Measurements from ENCODE around the gene ACP2. TPM values are rescaled to one million over a fixed set of nuclear protein-coding genes. Genes with fewer than 3 reads are reported as not detected.
A peak's percentile ranks its signal among the peaks of the same experiment; 100 is the strongest.

The ACP2 gene
- total and polyA plus RNA-seq, 12 donors: 17.2 to 42.6 (median 23.9) TPM

DNA sequence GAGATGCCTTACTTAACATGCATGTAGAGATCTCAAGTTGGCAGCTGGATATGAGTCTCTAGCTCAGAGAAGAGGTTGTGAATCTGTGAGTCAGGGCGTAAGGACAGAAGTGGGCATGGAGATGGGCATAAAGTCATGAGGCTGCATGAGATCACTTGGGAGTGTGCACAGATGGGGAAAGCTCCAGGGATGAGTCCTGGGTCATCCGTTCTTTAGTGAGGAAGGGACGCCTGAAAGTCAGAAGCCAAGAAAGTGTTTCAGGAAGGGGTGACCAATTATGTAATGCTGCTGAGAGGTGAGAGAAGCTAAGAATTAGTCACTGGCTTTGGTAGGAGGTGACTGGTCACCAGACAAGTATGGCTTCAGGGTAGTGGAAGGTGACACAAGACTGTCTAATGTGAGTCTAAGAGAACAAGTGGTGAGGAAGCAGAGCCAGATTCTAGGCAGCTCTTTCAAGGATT lies 6.7 kb downstream of the ACP2 start:
- no peak overlapping the region for H3K27ac ChIP-seq
- ATAC-seq (no peak), DNase-seq (no peak)
- peaks cover 0 to 31% (median 24%) of the 10 kb centered on the region in 9 donors for H3K4me1 ChIP-seq
- 92 to 93% methylated on average over 3 of the region's 3 CpGs for WGBS, 2 donors
- H3K9me3 ChIP-seq: no peaks in the 10 kb centered on the region
- no peak overlapping the region for H3K4me3 ChIP-seq
- TF ChIP-seq, protein P1, sequence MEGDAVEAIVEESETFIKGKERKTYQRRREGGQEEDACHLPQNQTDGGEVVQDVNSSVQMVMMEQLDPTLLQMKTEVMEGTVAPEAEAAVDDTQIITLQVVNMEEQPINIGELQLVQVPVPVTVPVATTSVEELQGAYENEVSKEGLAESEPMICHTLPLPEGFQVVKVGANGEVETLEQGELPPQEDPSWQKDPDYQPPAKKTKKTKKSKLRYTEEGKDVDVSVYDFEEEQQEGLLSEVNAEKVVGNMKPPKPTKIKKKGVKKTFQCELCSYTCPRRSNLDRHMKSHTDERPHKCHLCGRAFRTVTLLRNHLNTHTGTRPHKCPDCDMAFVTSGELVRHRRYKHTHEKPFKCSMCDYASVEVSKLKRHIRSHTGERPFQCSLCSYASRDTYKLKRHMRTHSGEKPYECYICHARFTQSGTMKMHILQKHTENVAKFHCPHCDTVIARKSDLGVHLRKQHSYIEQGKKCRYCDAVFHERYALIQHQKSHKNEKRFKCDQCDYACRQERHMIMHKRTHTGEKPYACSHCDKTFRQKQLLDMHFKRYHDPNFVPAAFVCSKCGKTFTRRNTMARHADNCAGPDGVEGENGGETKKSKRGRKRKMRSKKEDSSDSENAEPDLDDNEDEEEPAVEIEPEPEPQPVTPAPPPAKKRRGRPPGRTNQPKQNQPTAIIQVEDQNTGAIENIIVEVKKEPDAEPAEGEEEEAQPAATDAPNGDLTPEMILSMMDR (IDR thresholded peaks at IDR 0.05): no peak
- no peaks in the 10 kb centered on the region for H3K27me3 ChIP-seq
- peaks cover 0 to 94% (median 69%) of the 10 kb centered on the region in 9 donors for H3K36me3 ChIP-seq
- intact Hi-C loops (cut with DNase I): no loop called here

DNA sequence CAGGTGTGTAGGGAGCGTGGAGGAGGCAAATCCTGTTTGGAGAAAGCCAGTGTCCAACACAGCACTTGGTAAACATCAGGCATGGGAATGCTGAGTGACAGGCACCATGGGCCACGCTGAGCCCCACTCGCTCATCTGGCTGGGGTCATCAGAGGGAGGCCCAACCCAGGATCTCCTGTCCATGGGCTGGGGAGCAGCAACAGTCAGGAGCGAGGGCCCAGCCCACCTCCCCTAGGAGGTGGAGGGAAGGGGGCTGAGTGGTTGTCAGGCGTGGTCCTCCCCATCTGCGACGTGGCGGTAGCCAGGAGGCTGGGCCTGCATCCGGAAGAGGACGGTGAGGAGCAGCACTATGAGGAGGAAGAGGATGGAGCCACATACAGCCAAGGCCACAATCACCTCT lies 8.8 kb downstream of the ACP2 start:
- H3K27ac ChIP-seq: peak overlapping the region in 6 of 10 donors; percentile 6 to 63 (median 40)
- intact Hi-C loops (cut with DNase I): loop anchor here in 4 of 10 donors (10.0 kb wide), 2 partner anchors 55 to 115 kb away; partner anchors contain the start of genes MYBPC3 (in 3 of the 4) and PACSIN3 (in 1 of the 4)
- no peaks in the 10 kb centered on the region for H3K9me3 ChIP-seq
- H3K4me1 ChIP-seq: peaks cover 0 to 26% (median 22%) of the 10 kb centered on the region in 9 donors
- TF ChIP-seq, protein P1 (IDR thresholded peaks at IDR 0.05): no peak
- DNase-seq: no peak
- H3K4me3 ChIP-seq: no peak overlapping the region
- WGBS, 2 donors: 92% methylated on average over 10 of the region's 10 CpGs
- peak in 1 of 8 donors; percentile 40 for ATAC-seq
- peaks cover 0 to 91% (median 62%) of the 10 kb centered on the region in 9 donors for H3K36me3 ChIP-seq
- no peaks in the 10 kb centered on the region for H3K27me3 ChIP-seq

GRCh38 chr11:47236482-47236881 lies 12.1 kb downstream of the ACP2 start:
- 84 to 86% methylated on average over 5 of the region's 5 CpGs for WGBS, 2 donors
- Histone ChIP-seq H3K4me1 (peaks cover 5 to 38% (median 23%) of the 10 kb centered on the region in 9 donors), H3K27ac (no peak overlapping the region), H3K36me3 (peaks cover 0 to 76% (median 31%) of the 10 kb centered on the region in 9 donors), H3K9me3 (no peaks in the 10 kb centered on the region), H3K27me3 (no peaks in the 10 kb centered on the region), H3K4me3 (no peak overlapping the region)
- DNase-seq (no peak), ATAC-seq (no peak)
- intact Hi-C loops (cut with DNase I): loop anchor here in 5 of 10 donors (2.0 to 10.0 kb wide), 3 partner anchors 52 to 120 kb away; partner anchors contain the start of genes MYBPC3 (in 3 of the 5) and PACSIN3 (in 1 of the 5)
- TF ChIP-seq, protein P1 (IDR thresholded peaks at IDR 0.05): no peak

DNA sequence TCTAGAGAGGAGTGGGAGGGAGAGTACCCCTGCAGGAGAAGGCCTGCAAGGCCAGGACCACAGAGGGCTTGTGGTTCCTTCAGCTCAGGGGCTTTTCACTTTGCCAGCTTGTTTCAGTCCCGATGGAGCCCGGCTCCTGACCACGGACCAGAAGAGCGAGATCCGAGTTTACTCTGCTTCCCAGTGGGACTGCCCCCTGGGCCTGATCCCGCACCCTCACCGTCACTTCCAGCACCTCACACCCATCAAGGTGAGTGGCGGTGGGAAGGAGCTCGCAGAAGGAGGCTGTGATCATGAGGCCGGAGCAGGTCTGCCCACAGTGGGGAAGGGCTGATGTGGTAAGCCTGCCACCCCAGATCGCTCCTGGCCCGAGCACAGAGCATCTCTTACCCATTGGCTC lies 13.5 kb downstream of the ACP2 start:
- H3K27ac ChIP-seq: peak overlapping the region in 3 of 10 donors; percentile 58 to 73 (median 64)

More for the DNA sequence above, 13.5 kb downstream of the ACP2 start:
- WGBS, 2 donors: 90% methylated on average over 12 of the region's 12 CpGs
- intact Hi-C loops (cut with DNase I): loop anchor here in 4 of 10 donors (10.0 kb wide), 2 partner anchors 50 to 120 kb away; partner anchors contain the start of genes MYBPC3 (in 3 of the 4) and PACSIN3 (in 1 of the 4)
- Histone ChIP-seq H3K4me1 (peaks cover 5 to 38% (median 23%) of the 10 kb centered on the region in 9 donors), H3K9me3 (no peaks in the 10 kb centered on the region), H3K36me3 (peaks cover 0 to 74% (median 20%) of the 10 kb centered on the region in 9 donors), H3K27me3 (no peaks in the 10 kb centered on the region), H3K4me3 (no peak overlapping the region)
- ATAC-seq (no peak), DNase-seq (no peak)
- TF ChIP-seq, protein P1 (IDR thresholded peaks at IDR 0.05): no peak
